GM10248 (cell line): ENCODE data around the gene CAMTA1.

Experiments
- CTCF ChIA-PET: fragments of 300-600 bp; sonication (Branson Sonifier 250); formaldehyde crosslinking; extraction: SDS; loops from one replicate; lab custom pipeline; 2021; ENCODE audit warnings: antibody characterized with exemption; lab: Yijun Ruan, JAX
- POLR2A ChIA-PET: fragments of 350-650 bp; sonication (Branson Sonifier 250); formaldehyde crosslinking; extraction: SDS; loops from one replicate; lab custom pipeline; 2020; ENCODE audit warnings: antibody characterized with exemption; lab: Yijun Ruan, JAX
- DNase-seq: peaks from one replicate; pipeline ENCODE4 v3.0.0; 2012; ENCODE audit errors: extremely low spot score
- CTCF ChIP-seq: IDR thresholded peaks from 2 replicates; pipeline ENCODE4 v1.5.1; 2012; ENCODE audit warnings: mild to moderate bottlenecking, low read depth; ENCODE audit errors: extremely low read depth, missing control alignments, control extremely low read depth

Gene CAMTA1

DNA sequence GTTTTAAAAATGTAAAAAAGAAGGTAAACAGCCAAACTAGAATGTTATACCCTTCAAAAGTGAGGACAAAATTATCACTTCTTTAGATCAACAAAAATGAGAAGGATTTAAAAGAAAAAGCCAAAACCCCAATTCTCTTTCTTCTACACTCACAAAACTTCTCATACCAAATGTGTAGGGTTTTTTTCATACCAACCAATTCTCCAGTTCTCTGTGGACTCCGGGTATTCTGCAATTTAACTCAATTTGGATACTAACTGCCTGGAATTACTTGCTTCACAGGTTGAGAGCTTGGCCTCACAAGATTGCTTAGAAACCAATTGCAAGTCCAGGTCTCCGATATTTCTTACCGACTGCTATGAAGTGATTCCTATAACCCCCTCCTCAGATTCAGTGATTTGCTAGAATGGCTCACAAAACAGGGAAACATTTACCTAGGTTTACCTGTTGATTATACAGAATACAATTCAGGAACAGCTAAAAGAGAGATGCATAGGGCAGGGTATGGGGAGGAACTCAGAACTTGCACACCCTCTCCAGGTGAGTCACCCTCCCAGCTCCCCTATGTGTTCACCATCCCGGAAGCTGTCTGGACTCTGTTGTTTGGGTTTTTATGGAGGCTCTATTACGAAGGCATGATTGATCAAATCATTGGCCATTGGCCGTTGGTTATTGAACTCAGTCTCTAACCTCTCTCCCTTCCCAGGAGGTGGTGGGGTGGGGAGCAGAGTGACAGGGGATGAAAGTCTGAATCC lies 67.1 kb downstream of the CAMTA1 start:
- CTCF ChIA-PET = no interaction called here
- POLR2A ChIA-PET = no interaction called here
- no peak for TF ChIP-seq CTCF
- DNase-seq = no peak

GRCh38 chr1:6854166-6854565 lies 68.9 kb downstream of the CAMTA1 start:
- ChIA-PET POLR2A (no interaction called here), CTCF (no interaction called here)
- DNase-seq = no peak
- TF ChIP-seq CTCF = no peak

GRCh38 chr1:6857831-6858230 lies 72.6 kb downstream of the CAMTA1 start:
- POLR2A ChIA-PET = no interaction called here
- no peak for TF ChIP-seq CTCF
- DNase-seq = no peak
- CTCF ChIA-PET = interaction anchor here (1.0 to 2.3 kb wide), 4 partner anchors 12 to 47 kb away, joined by 3 to 9 read pairs (median 4); no protein-coding TSS in a partner anchor

DNA sequence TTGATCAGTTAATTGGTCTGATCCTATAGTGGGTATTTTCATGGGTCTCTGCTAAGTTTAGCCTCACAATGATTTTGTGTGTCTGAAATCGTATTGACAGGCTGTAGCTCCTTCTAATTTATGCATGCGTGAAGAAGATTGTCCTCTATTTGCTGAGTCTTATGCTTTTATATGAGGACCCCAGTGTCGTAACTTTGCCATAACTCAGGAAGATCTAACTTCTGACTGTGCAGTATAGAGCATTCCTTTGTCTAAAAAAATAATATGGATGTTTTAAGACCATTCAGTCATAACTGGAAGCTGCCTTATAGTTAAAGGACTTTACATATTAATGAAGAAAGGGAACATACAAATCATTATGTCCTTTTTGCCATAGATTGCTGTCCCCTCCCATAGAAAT lies 73.3 kb downstream of the CAMTA1 start:
- ChIA-PET CTCF (interaction anchor here (1.0 to 2.3 kb wide), 4 partner anchors 11 to 47 kb away, joined by 3 to 9 read pairs (median 4); no protein-coding TSS in a partner anchor), POLR2A (no interaction called here)
- no peak for DNase-seq
- no peak for TF ChIP-seq CTCF

- no peak for DNase-seq
- ChIA-PET CTCF (interaction anchor here (1.2 kb wide), 1 partner anchor 140 kb away, joined by 3 read pairs; no protein-coding TSS in a partner anchor), POLR2A (no interaction called here)
- TF ChIP-seq CTCF = no peak
Measured at GRCh38 chr1:6859415-6860343, 74.4 kb downstream of the CAMTA1 start.

DNA sequence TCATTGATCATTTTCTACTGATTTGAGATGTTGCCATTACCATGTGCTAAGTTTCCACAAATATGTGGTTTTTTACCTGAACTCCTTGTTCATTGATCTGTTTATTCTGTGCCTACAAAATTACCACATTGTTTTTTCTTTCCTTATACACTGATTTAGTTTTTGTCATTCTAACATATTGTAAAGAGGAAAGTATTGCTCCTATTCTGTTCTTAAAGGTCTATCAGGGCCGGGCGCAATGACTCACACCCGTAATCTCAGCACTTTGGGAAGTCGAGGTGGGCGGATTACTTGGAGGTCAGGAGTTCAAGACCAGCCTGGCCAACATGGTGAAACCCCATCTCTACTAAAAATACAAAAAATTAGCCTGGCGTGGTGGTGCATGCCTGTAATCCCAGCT lies 75.1 kb downstream of the CAMTA1 start:
- ChIA-PET POLR2A (no interaction called here), CTCF (interaction anchor here (1.2 kb wide), 1 partner anchor 141 kb away, joined by 3 read pairs; no protein-coding TSS in a partner anchor)
- no peak for TF ChIP-seq CTCF
- no peak for DNase-seq
